GM23338 (cell line): ENCODE measurements around the gene NEMP1. TPM values are rescaled to one million over a fixed set of nuclear protein-coding genes. Genes with fewer than 3 reads are reported as not detected.

ENCODE experiments used
- ATAC-seq: fragments of 200-7000 bp; cut with Tn5 transposase; 3 replicates; pipeline ENCODE4 v1.9.1; 2020
- DNase-seq: peaks from one replicate; pipeline ENCODE4 v3.0.0-alpha.2; 2015; ENCODE audit warnings: low spot score
- H2AFZ ChIP-seq: fragments of 200-600 bp; sonication (generic); 2 replicates; pipeline ENCODE4 v1.8.0; 2016; ENCODE audit warnings: antibody characterized with exemption, mild to moderate bottlenecking, moderate library complexity
- H3F3A ChIP-seq: fragments of 200-600 bp; sonication (generic); replicated peaks from 2 replicates; pipeline ENCODE4 v1.8.0; 2017; ENCODE audit warnings: antibody characterized with exemption, mixed run types, low read depth
- H3K27ac ChIP-seq: fragments of 200-600 bp; sonication (generic); 2 replicates; pipeline ENCODE4 v1.6.1; 2016; ENCODE audit warnings: low read depth
- H3K27me3 ChIP-seq: fragments of 200-600 bp; sonication (generic); 2 replicates; pipeline ENCODE4 v1.8.0; 2016; ENCODE audit warnings: mild to moderate bottlenecking, mixed run types, moderate library complexity; ENCODE audit not compliant: insufficient read depth
- H3K36me3 ChIP-seq: fragments of 200-600 bp; sonication (generic); 2 replicates; pipeline ENCODE4 v1.8.0; 2016; ENCODE audit warnings: mild to moderate bottlenecking; ENCODE audit not compliant: insufficient read depth
- H3K4me1 ChIP-seq: fragments of 200-600 bp; sonication (generic); 2 replicates; pipeline ENCODE4 v1.8.0; 2016; ENCODE audit warnings: mild to moderate bottlenecking, moderate library complexity; ENCODE audit not compliant: insufficient read depth
- H3K4me2 ChIP-seq: fragments of 200-600 bp; sonication (generic); 2 replicates; pipeline ENCODE4 v1.7.1; 2017; ENCODE audit warnings: mixed run types
- H3K4me3 ChIP-seq: fragments of 200-600 bp; sonication (generic); 2 replicates; pipeline ENCODE4 v1.6.1; 2016; ENCODE audit warnings: mixed run types
- H3K79me2 ChIP-seq: fragments of 200-600 bp; sonication (generic); replicated peaks from 2 replicates; pipeline ENCODE4 v1.8.0; 2017; ENCODE audit warnings: mild to moderate bottlenecking; ENCODE audit not compliant: insufficient read depth
- H3K9me2 ChIP-seq: fragments of 200-600 bp; sonication (generic); 2 replicates; pipeline ENCODE4 v1.8.0; 2017; ENCODE audit not compliant: insufficient read depth
- H4K20me1 ChIP-seq: fragments of 200-600 bp; sonication (generic); replicated peaks from 2 replicates; pipeline ENCODE4 v1.8.0; 2017; ENCODE audit warnings: mild to moderate bottlenecking; ENCODE audit not compliant: insufficient read depth
- H3K27ac Mint-ChIP-seq: 2 replicates; pipeline ENCODE4 v1.8.0; 2020; ENCODE audit warnings: inconsistent platforms, mild to moderate bottlenecking, moderate library complexity, mixed read lengths
- H3K27me3 Mint-ChIP-seq: 3 replicates; pipeline ENCODE4 v1.8.0; 2022; ENCODE audit warnings: low read depth, mild to moderate bottlenecking, moderate library complexity, mixed read lengths, inconsistent platforms; ENCODE audit not compliant: insufficient read depth, poor library complexity
- H3K36me3 Mint-ChIP-seq: 3 replicates; pipeline ENCODE4 v1.8.0; 2021; ENCODE audit warnings: low read depth, mild to moderate bottlenecking, inconsistent platforms, moderate library complexity, mixed read lengths
- H3K4me1 Mint-ChIP-seq: 3 replicates; pipeline ENCODE4 v1.8.0; 2020; ENCODE audit warnings: mild to moderate bottlenecking, inconsistent platforms, mixed read lengths
- H3K4me3 Mint-ChIP-seq: 3 replicates; pipeline ENCODE4 v1.8.0; 2021; ENCODE audit warnings: moderate library complexity, mild to moderate bottlenecking, inconsistent platforms, mixed read lengths
- H3K9me3 Mint-ChIP-seq: 3 replicates; pipeline ENCODE4 v1.8.0; 2020; ENCODE audit warnings: moderate library complexity, mild to moderate bottlenecking, inconsistent platforms, mixed read lengths
- CTCF ChIP-seq, 2 experiments: fragments of 200-600 bp in 1 of 2; sonication (generic) in 1 of 2; conservative IDR thresholded peaks; 2 replicates each; pipeline versions ENCODE4 v1.5.1 to v1.6.1; 2016 to 2017; ENCODE audit warnings: antibody characterized with exemption in 2 of 2, low read depth in 2 of 2, mild to moderate bottlenecking in 2 of 2, moderate library complexity in 1 of 2
- ETS1 ChIP-seq: IDR thresholded peaks from 2 replicates; pipeline ENCODE4 v1.6.1; 2016; ENCODE audit warnings: antibody characterized with exemption
- EZH2 ChIP-seq: fragments of 200-600 bp; sonication (generic); IDR thresholded peaks from one replicate; pipeline ENCODE4 v1.8.0; 2017; ENCODE audit warnings: antibody characterized with exemption, mild to moderate bottlenecking, low read depth; ENCODE audit not compliant: unreplicated experiment
- EZH2phosphoT487 ChIP-seq: fragments of 200-600 bp; sonication (generic); IDR thresholded peaks from one replicate; pipeline ENCODE4 v1.8.1; 2018; ENCODE audit warnings: antibody characterized with exemption; ENCODE audit not compliant: unreplicated experiment
- JUNB ChIP-seq: IDR thresholded peaks from one replicate; pipeline ENCODE4 v1.6.1; 2016; ENCODE audit warnings: antibody characterized with exemption; ENCODE audit not compliant: unreplicated experiment
- NANOG ChIP-seq: IDR thresholded peaks from 2 replicates; pipeline ENCODE4 v1.6.1; 2016; ENCODE audit warnings: antibody characterized with exemption, borderline replicate concordance
- POLR2AphosphoS5 ChIP-seq: IDR thresholded peaks from 2 replicates; pipeline ENCODE4 v1.6.1; 2016; ENCODE audit warnings: antibody characterized with exemption, low read depth
- STAT1 ChIP-seq: IDR thresholded peaks from one replicate; pipeline ENCODE4 v1.6.1; 2016; ENCODE audit warnings: antibody characterized with exemption; ENCODE audit not compliant: unreplicated experiment
- ZNF331 ChIP-seq: fragments of 250-450 bp; sonication (Bioruptor Pico); IDR thresholded peaks from 2 replicates; pipeline ENCODE4 v1.5.0; 2020; ENCODE audit warnings: low read depth, mild to moderate bottlenecking, moderate library complexity
- polyA plus RNA-seq: library from polyadenylated mRNA; unstranded; fragments of >200 nt; fragmentation: Nextera tagmentation; extraction: Ambion mirVana; gene quantifications from 2 replicates; pipeline ENCODE4 v1.2.1, GENCODE V29; 2016
- total RNA-seq: library from RNA; depleted of rRNA; stranded (reverse); fragments of >200 nt; shearing (Covaris generic); gene quantifications from 2 replicates; pipeline ENCODE4 v1.2.3, GENCODE V29; 2014

The NEMP1 gene
- total and polyA plus RNA-seq, 2 experiments from 2014 or later = 11.9 to 35.0 TPM

GRCh38 chr12:57009949-57010626, 68.5 kb downstream of the NEMP1 start:
- H3K4me1 Mint-ChIP-seq = peaks cover 62% of the 10 kb centered on the region
- no peak overlapping the region for H3K4me3 Mint-ChIP-seq
- H3K4me1 ChIP-seq = peaks cover 45% of the 10 kb centered on the region
- no peaks in the 10 kb centered on the region for H3K9me3 Mint-ChIP-seq
- peaks cover 9% of the 10 kb centered on the region for H3K79me2 ChIP-seq
- peak; percentile 36 for DNase-seq
- peaks cover 4% of the 10 kb centered on the region for H3K27me3 Mint-ChIP-seq
- H3K27ac ChIP-seq = no peak overlapping the region
- H3K4me3 ChIP-seq = no peak overlapping the region
- H3K27ac Mint-ChIP-seq = no peak overlapping the region
- peak; percentile 9; the same call in 2 of the 3 replicates for ATAC-seq
- peak overlapping the region; percentile 54 for H3K4me2 ChIP-seq
- H4K20me1 ChIP-seq = no peaks in the 10 kb centered on the region
- no peaks in the 10 kb centered on the region for H3K9me2 ChIP-seq
- H2AFZ ChIP-seq = no peak overlapping the region; the same call in 1 of the 2 replicates
- H3K36me3 ChIP-seq = no peaks in the 10 kb centered on the region
- no peak for TF ChIP-seq EZH2phosphoT487
- TF ChIP-seq NANOG = 0 out of 2 replicates have a peak, but pooled peaks have one; percentile 8
- no peaks in the 10 kb centered on the region for H3K27me3 ChIP-seq
- peaks cover 7% of the 10 kb centered on the region; the same call in 1 of the 2 replicates for H3F3A ChIP-seq
- peaks cover 5% of the 10 kb centered on the region; the same call in 2 of the 3 replicates for H3K36me3 Mint-ChIP-seq

GRCh38 chr12:57008178-57008577, 70.4 kb downstream of the NEMP1 start:
- Histone ChIP-seq H3K4me3 (no peak overlapping the region), H3K4me2 (no peak overlapping the region), H4K20me1 (peaks cover 3% of the 10 kb centered on the region; the same call in 1 of the 2 replicates), H3K4me1 (peaks cover 45% of the 10 kb centered on the region), H3K36me3 (peaks cover 14% of the 10 kb centered on the region; the same call in 1 of the 2 replicates), H3K27ac (no peak overlapping the region), H2AFZ (no peak overlapping the region), H3F3A (peaks cover 7% of the 10 kb centered on the region; the same call in 1 of the 2 replicates), H3K9me2 (no peaks in the 10 kb centered on the region), H3K79me2 (peaks cover 27% of the 10 kb centered on the region), H3K27me3 (no peaks in the 10 kb centered on the region)
- no peaks in the 10 kb centered on the region for H3K9me3 Mint-ChIP-seq
- no peak; the same call in 1 of the 3 replicates for ATAC-seq
- TF ChIP-seq JUNB = no peak
- no peak for TF ChIP-seq ZNF331 (CRISPR knock-in tag)
- TF ChIP-seq CTCF (conservative IDR thresholded peaks at IDR 0.05; ENCODE audit: low read depth in 2 of 2) = peak; percentile 59 to 66
- no peak for TF ChIP-seq EZH2
- TF ChIP-seq ETS1 = no peak
- TF ChIP-seq STAT1 = no peak
- no peak for TF ChIP-seq POLR2AphosphoS5
- H3K36me3 Mint-ChIP-seq = peaks cover 18% of the 10 kb centered on the region
- peaks cover 57% of the 10 kb centered on the region for H3K4me1 Mint-ChIP-seq
- DNase-seq = peak; percentile 73
- no peak overlapping the region for H3K27ac Mint-ChIP-seq
- peaks cover 7% of the 10 kb centered on the region for H3K27me3 Mint-ChIP-seq
- no peak overlapping the region for H3K4me3 Mint-ChIP-seq
